CD14-positive monocyte (primary cell): ENCODE results near the gene NUDT8. TPM values are rescaled to one million over a fixed set of nuclear protein-coding genes. Genes with fewer than 3 reads are reported as not detected.

Experiments used
- DNase-seq, 3 donors: peaks; one replicate each; pipeline ENCODE4 v3.0.0-alpha.2; 2011 to 2022
- H2AFZ ChIP-seq: 2 replicates; pipeline ENCODE4 v1.6.0; 2012; ENCODE audit warnings: mild to moderate bottlenecking, low read depth, low read length, inconsistent platforms; ENCODE audit not compliant: insufficient read depth, poor library complexity, severe bottlenecking
- H3K27ac ChIP-seq, 2 donors: 1 replicate in 1 of 2; 2 replicates in 1 of 2; pipeline ENCODE4 v1.5.1; 2012 to 2013; ENCODE audit warnings: low read length in 2 of 2, control low read depth in 1 of 2, inconsistent platforms in 1 of 2, low read depth in 1 of 2, mild to moderate bottlenecking in 1 of 2
- H3K27me3 ChIP-seq, 2 donors: one replicate each; pipeline versions ENCODE4 v1.6.0 to v1.6.1; 2011 to 2013; ENCODE audit warnings: low read length in 2 of 2; ENCODE audit not compliant: control insufficient read depth in 2 of 2, insufficient read depth in 2 of 2
- H3K36me3 ChIP-seq, 2 donors: replicated peaks in 1 of 2; 1 replicate in 1 of 2; 2 replicates in 1 of 2; pipeline versions ENCODE4 v1.5.1 to v1.6.1; 2012 to 2013; ENCODE audit warnings: low read length in 2 of 2, control low read depth in 1 of 2, inconsistent platforms in 1 of 2, mild to moderate bottlenecking in 1 of 2; ENCODE audit not compliant: insufficient read depth in 2 of 2, control insufficient read depth in 1 of 2
- H3K4me1 ChIP-seq, 2 donors: 1 replicate in 1 of 2; 2 replicates in 1 of 2; pipeline versions ENCODE4 v1.5.1 to v1.6.1; 2012 to 2013; ENCODE audit warnings: low read length in 2 of 2, control low read depth in 1 of 2, inconsistent platforms in 1 of 2, mild to moderate bottlenecking in 1 of 2, moderate library complexity in 1 of 2; ENCODE audit not compliant: insufficient read depth in 2 of 2, control insufficient read depth in 1 of 2
- H3K4me2 ChIP-seq: replicated peaks from 2 replicates; pipeline ENCODE3; 2012; ENCODE audit warnings: low read length, moderate library complexity, mild to moderate bottlenecking; ENCODE audit not compliant: poor library complexity, severe bottlenecking; ENCODE audit errors: extremely low read depth
- H3K4me3 ChIP-seq, 3 experiments: fragments of 200-600 bp in 1 of 3; sonication (generic) in 1 of 3; replicated peaks in 1 of 3; 1 replicate in 2 of 3; 2 replicates in 1 of 3; pipeline ENCODE4 v1.5.1; 2011 to 2013; ENCODE audit warnings: low read length in 3 of 3, mild to moderate bottlenecking in 3 of 3, control low read depth in 2 of 3, low read depth in 2 of 3, inconsistent platforms in 1 of 3, moderate library complexity in 1 of 3
- H3K79me2 ChIP-seq: 2 replicates; pipeline ENCODE4 v1.6.0; 2012; ENCODE audit warnings: mild to moderate bottlenecking, control low read depth, inconsistent platforms, low read length, moderate library complexity; ENCODE audit not compliant: insufficient read depth
- H3K9ac ChIP-seq: 2 replicates; pipeline ENCODE4 v1.6.0; 2017; ENCODE audit warnings: low read length, mild to moderate bottlenecking; ENCODE audit not compliant: insufficient read depth, poor library complexity, severe bottlenecking
- H3K9me3 ChIP-seq, 2 donors: replicated peaks in 1 of 2; 1 replicate in 1 of 2; 2 replicates in 1 of 2; pipeline versions ENCODE4 v1.5.1 to v1.6.1; 2012 to 2013; ENCODE audit warnings: low read length in 2 of 2, control low read depth in 1 of 2; ENCODE audit not compliant: control insufficient read depth in 1 of 2, insufficient read depth in 1 of 2
- H4K20me1 ChIP-seq: 2 replicates; pipeline ENCODE4 v1.6.0; 2012; ENCODE audit warnings: mild to moderate bottlenecking, low read length, control low read depth, moderate library complexity; ENCODE audit not compliant: insufficient read depth
- H3K27ac Mint-ChIP-seq, 7 donors: one replicate each; pipeline ENCODE4 v1.8.0; 2020; ENCODE audit warnings: mild to moderate bottlenecking in 7 of 7, mixed read lengths in 7 of 7, moderate library complexity in 6 of 7, inconsistent platforms in 2 of 7
- H3K27me3 Mint-ChIP-seq, 3 donors: one replicate each; pipeline ENCODE4 v1.8.0; 2021 to 2022; ENCODE audit warnings: low read depth in 3 of 3, mild to moderate bottlenecking in 3 of 3, mixed read lengths in 3 of 3, moderate library complexity in 3 of 3, inconsistent platforms in 1 of 3
- H3K36me3 Mint-ChIP-seq, 2 donors: one replicate each; pipeline ENCODE4 v1.8.0; 2020; ENCODE audit warnings: mixed read lengths in 2 of 2, inconsistent platforms in 1 of 2, mild to moderate bottlenecking in 1 of 2
- H3K4me1 Mint-ChIP-seq: one replicate; pipeline ENCODE4 v1.8.0; 2020; ENCODE audit warnings: mild to moderate bottlenecking, mixed read lengths
- H3K4me3 Mint-ChIP-seq, 2 donors: one replicate each; pipeline ENCODE4 v1.8.0; 2020; ENCODE audit warnings: mild to moderate bottlenecking in 2 of 2, mixed read lengths in 2 of 2, moderate library complexity in 1 of 2
- H3K9me3 Mint-ChIP-seq, 7 donors: one replicate each; pipeline ENCODE4 v1.8.0; 2020 to 2022; ENCODE audit warnings: mixed read lengths in 7 of 7, mild to moderate bottlenecking in 6 of 7, moderate library complexity in 6 of 7, inconsistent platforms in 2 of 7
- WGBS: methylation state at CpG from one replicate; pipeline ENCODE4 v1.1.5; 2013; ENCODE audit warnings: missing lambda C conversion rate; ENCODE audit not compliant: insufficient coverage; 5-methylcytosine and 5-hydroxymethylcytosine counted together
- intact Hi-C, 2 donors: fragments of 100-400 bp; cut with micrococcal nuclease; formaldehyde crosslinking; loops; one replicate each; pipeline versions ENCODE4 v1.15.0 to v1.15.1; 2023
- polyA plus RNA-seq, 3 donors: library from polyadenylated mRNA; depleted of rRNA in 1 of 3; unstranded in 2 of 3; stranded (reverse) in 1 of 3; fragments of 300-500 nt in 2 of 3; fragments of >200 nt in 1 of 3; fragmentation: Illumina TruSeq in 2 of 3; gene quantifications; 1 replicate in 2 of 3; 2 replicates in 1 of 3; pipeline ENCODE4 v1.2.3, GENCODE V29; 2012 to 2021
- TF ChIP-seq, protein P1 (sequence below): fragments of 200-600 bp; IDR thresholded peaks from one replicate; pipeline ENCODE4 v1.8.0; 2022; ENCODE audit warnings: antibody characterized with exemption, mild to moderate bottlenecking

NUDT8 gene
- polyA plus RNA-seq, 3 donors: 0.92 to 1.4 (median 1.3) TPM

DNA sequence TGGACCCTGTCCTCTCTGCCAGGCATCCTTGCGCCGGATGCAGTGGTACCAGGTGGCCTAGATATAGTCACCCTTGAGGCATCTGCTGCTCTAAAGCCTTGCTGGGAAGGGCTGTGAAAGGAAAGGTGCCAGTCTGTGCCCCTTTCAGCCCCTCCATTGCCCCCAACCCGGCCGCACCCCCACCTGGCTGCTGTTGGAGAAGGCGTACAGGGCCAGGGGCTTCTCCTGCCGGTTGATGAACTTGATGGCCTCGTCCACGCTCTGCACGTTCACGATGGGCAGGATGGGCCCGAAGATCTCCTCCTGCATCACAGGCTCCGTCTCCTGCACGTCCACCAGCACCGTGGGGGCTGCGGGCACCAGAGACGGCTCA, 34.5 kb upstream of the NUDT8 start:
- Mint-ChIP-seq H3K4me3 (no peak overlapping the region), H3K27ac (no peak overlapping the region), H3K27me3 (peaks cover 0 to 2% (median 0%) of the 10 kb centered on the region in 3 donors), H3K36me3 (no peaks in the 10 kb centered on the region), H3K9me3 (no peaks in the 10 kb centered on the region), H3K4me1 (no peaks in the 10 kb centered on the region)
- TF ChIP-seq, protein P1, sequence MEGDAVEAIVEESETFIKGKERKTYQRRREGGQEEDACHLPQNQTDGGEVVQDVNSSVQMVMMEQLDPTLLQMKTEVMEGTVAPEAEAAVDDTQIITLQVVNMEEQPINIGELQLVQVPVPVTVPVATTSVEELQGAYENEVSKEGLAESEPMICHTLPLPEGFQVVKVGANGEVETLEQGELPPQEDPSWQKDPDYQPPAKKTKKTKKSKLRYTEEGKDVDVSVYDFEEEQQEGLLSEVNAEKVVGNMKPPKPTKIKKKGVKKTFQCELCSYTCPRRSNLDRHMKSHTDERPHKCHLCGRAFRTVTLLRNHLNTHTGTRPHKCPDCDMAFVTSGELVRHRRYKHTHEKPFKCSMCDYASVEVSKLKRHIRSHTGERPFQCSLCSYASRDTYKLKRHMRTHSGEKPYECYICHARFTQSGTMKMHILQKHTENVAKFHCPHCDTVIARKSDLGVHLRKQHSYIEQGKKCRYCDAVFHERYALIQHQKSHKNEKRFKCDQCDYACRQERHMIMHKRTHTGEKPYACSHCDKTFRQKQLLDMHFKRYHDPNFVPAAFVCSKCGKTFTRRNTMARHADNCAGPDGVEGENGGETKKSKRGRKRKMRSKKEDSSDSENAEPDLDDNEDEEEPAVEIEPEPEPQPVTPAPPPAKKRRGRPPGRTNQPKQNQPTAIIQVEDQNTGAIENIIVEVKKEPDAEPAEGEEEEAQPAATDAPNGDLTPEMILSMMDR: no peak
- 100% methylated on average over 4 of the region's 16 CpGs for WGBS
- intact Hi-C loops: no loop called here
- no peaks in the 10 kb centered on the region for H4K20me1 ChIP-seq
- H3K4me1 ChIP-seq: no peaks in the 10 kb centered on the region
- no peak for DNase-seq
- no peaks in the 10 kb centered on the region for H3K9me3 ChIP-seq
- no peaks in the 10 kb centered on the region for H3K79me2 ChIP-seq
- H3K36me3 ChIP-seq: no peaks in the 10 kb centered on the region
- no peak overlapping the region for H3K4me3 ChIP-seq
- no peak overlapping the region for H3K9ac ChIP-seq
- H3K27me3 ChIP-seq: no peaks in the 10 kb centered on the region
- H2AFZ ChIP-seq: no peak overlapping the region
- no peak overlapping the region for H3K4me2 ChIP-seq
- no peak overlapping the region for H3K27ac ChIP-seq

GRCh38 chr11:67663532-67664212, 33.9 kb upstream of the NUDT8 start:
- Mint-ChIP-seq H3K4me3 (no peak overlapping the region), H3K27me3 (peaks cover 0 to 2% (median 1%) of the 10 kb centered on the region in 3 donors), H3K9me3 (no peaks in the 10 kb centered on the region), H3K27ac (no peak overlapping the region), H3K4me1 (no peaks in the 10 kb centered on the region), H3K36me3 (no peaks in the 10 kb centered on the region)
- intact Hi-C loops: no loop called here
- no peak overlapping the region for H3K27ac ChIP-seq
- no peaks in the 10 kb centered on the region for H3K79me2 ChIP-seq
- H2AFZ ChIP-seq: no peak overlapping the region
- no peak for DNase-seq
- H3K9me3 ChIP-seq: no peaks in the 10 kb centered on the region
- H3K4me2 ChIP-seq: no peak overlapping the region
- H3K9ac ChIP-seq: no peak overlapping the region
- H3K4me1 ChIP-seq: no peaks in the 10 kb centered on the region
- 94% methylated on average over 9 of the region's 22 CpGs for WGBS
- no peaks in the 10 kb centered on the region for H4K20me1 ChIP-seq
- no peaks in the 10 kb centered on the region for H3K36me3 ChIP-seq
- H3K4me3 ChIP-seq: no peak overlapping the region
- H3K27me3 ChIP-seq: no peaks in the 10 kb centered on the region
- TF ChIP-seq, protein P1: no peak
